H1 (cell line): ENCODE data around the gene ANXA3. TPM values are rescaled to one million over a fixed set of nuclear protein-coding genes. Genes with fewer than 3 reads are reported as not detected.

Experiments
- TAF1 ChIP-seq: IDR thresholded peaks from 2 replicates; pipeline ENCODE4 v1.6.1; 2011; ENCODE audit warnings: mild to moderate bottlenecking, low read depth, low read length
- polyA plus RNA-seq, 7 experiments: library from polyadenylated mRNA; depleted of rRNA in 3 of 7; stranded (reverse) in 5 of 7; unstranded in 2 of 7; fragments of >200 nt in 5 of 7; fragments of 200-250 nt in 2 of 7; gene quantifications; 1 replicate in 5 of 7; 2 replicates in 1 of 7; 4 replicates in 1 of 7; pipeline versions ENCODE4 v1.2.1 to v1.2.3, GENCODE V29; 2011 to 2013; ENCODE audit warnings: missing spikeins in 2 of 7, mixed read lengths in 2 of 7
- total RNA-seq: library from RNA; stranded (reverse); fragmentation: NEBNext Ultra II Directional; extraction: Animal tissue kit (Norgen Biotek cat#: 25700); gene quantifications from 2 replicates; pipeline ENCODE4 v1.2.1, GENCODE V29; 2021

ANXA3 gene
- total and polyA plus RNA-seq, 2 of the 8 experiments (the other 6 are each of a cell fraction or from before 2014, with no cell fraction given), result 10.3 to 27.3 TPM

- TF ChIP-seq TAF1, result no peak
These were observed 87.0 kb downstream of the ANXA3 start (continued) for GRCh38 chr4:78638337-78639172.
